Mesenteric fat pad (tissue), 1 donor: Measurements from ENCODE around the gene ELMO2. TPM values are rescaled to one million over a fixed set of nuclear protein-coding genes. Genes with fewer than 3 reads are reported as not detected.

Experiments
- DNase-seq: peaks from one replicate; pipeline ENCODE4 v3.0.0-alpha.2; 2020; ENCODE audit warnings: low spot score
- total RNA-seq: library from RNA; stranded (reverse); fragmentation: NEBNext Ultra II Directional; extraction: Animal tissue kit (Norgen Biotek cat#: 25700); gene quantifications from one replicate; pipeline ENCODE4 v1.2.1, GENCODE V29; 2021
- donor health status: DM: yes; HTN: yes; CAD: no.

Gene ELMO2
- total RNA-seq, 1 donor from 2014 or later = 62.1 TPM

GRCh38 chr20:46368902-46369268 lies 37.5 kb downstream of the ELMO2 start:
- no peak for DNase-seq

GRCh38 chr20:46367967-46368901 lies 38.2 kb downstream of the ELMO2 start:
- DNase-seq = peak; percentile 60

GRCh38 chr20:46367234-46367633 lies 39.2 kb downstream of the ELMO2 start:
- peak; percentile 64 for DNase-seq

GRCh38 chr20:46366826-46367225 lies 39.6 kb downstream of the ELMO2 start:
- DNase-seq = peak; percentile 53

GRCh38 chr20:46365487-46366220 lies 40.8 kb downstream of the ELMO2 start:
- DNase-seq = no peak

GRCh38 chr20:46364670-46365486 lies 41.5 kb downstream of the ELMO2 start:
- no peak for DNase-seq

- DNase-seq = peak; percentile 97
These were observed 42.3 kb downstream of the ELMO2 start for GRCh38 chr20:46363874-46364669.

- DNase-seq = no peak
These were observed 43.2 kb downstream of the ELMO2 start for GRCh38 chr20:46362921-46363867.

GRCh38 chr20:46361811-46362210 lies 44.6 kb downstream of the ELMO2 start:
- DNase-seq = no peak

- no peak for DNase-seq
These were observed 45.0 kb downstream of the ELMO2 start for GRCh38 chr20:46361381-46361780.

- DNase-seq = no peak
These were observed 47.1 kb downstream of the ELMO2 start for GRCh38 chr20:46359233-46359751.

GRCh38 chr20:46358346-46359058 lies 47.9 kb downstream of the ELMO2 start:
- no peak for DNase-seq

GRCh38 chr20:46357030-46357514 lies 49.3 kb downstream of the ELMO2 start:
- DNase-seq = no peak

- no peak for DNase-seq
These were observed 50.0 kb downstream of the ELMO2 start for GRCh38 chr20:46356195-46357029.

- DNase-seq = no peak
These were observed 50.6 kb downstream of the ELMO2 start for GRCh38 chr20:46355778-46356177.

- DNase-seq = no peak
These were observed 51.3 kb downstream of the ELMO2 start for GRCh38 chr20:46354920-46355654.

GRCh38 chr20:46354207-46354555 lies 52.2 kb downstream of the ELMO2 start:
- no peak for DNase-seq
